HUES6 (cell line): Measurements from ENCODE around the gene CRKL.

ENCODE experiments used
- H3K27ac ChIP-seq: 2 replicates; pipeline ENCODE4 v1.7.0; 2013; ENCODE audit warnings: low read depth, mild to moderate bottlenecking, low read length, inconsistent platforms
- H3K27me3 ChIP-seq: 2 replicates; pipeline ENCODE4 v1.6.1; 2013; ENCODE audit warnings: low read length; ENCODE audit not compliant: control insufficient read depth, insufficient read depth
- H3K36me3 ChIP-seq: 2 replicates; pipeline ENCODE4 v1.6.1; 2013; ENCODE audit warnings: low read length; ENCODE audit not compliant: control insufficient read depth, insufficient read depth
- H3K4me1 ChIP-seq: 2 replicates; pipeline ENCODE4 v1.6.1; 2013; ENCODE audit warnings: low read length; ENCODE audit not compliant: control insufficient read depth, insufficient read depth
- H3K4me3 ChIP-seq: 2 replicates; pipeline ENCODE4 v1.5.1; 2013; ENCODE audit warnings: low read depth, low read length
- H3K9ac ChIP-seq: one replicate; pipeline ENCODE4 v1.6.1; 2013; ENCODE audit warnings: mild to moderate bottlenecking, low read length
- H3K9me3 ChIP-seq: 2 replicates; pipeline ENCODE4 v1.6.1; 2013; ENCODE audit warnings: low read depth, low read length; ENCODE audit not compliant: control insufficient read depth, insufficient read depth

Gene CRKL

DNA sequence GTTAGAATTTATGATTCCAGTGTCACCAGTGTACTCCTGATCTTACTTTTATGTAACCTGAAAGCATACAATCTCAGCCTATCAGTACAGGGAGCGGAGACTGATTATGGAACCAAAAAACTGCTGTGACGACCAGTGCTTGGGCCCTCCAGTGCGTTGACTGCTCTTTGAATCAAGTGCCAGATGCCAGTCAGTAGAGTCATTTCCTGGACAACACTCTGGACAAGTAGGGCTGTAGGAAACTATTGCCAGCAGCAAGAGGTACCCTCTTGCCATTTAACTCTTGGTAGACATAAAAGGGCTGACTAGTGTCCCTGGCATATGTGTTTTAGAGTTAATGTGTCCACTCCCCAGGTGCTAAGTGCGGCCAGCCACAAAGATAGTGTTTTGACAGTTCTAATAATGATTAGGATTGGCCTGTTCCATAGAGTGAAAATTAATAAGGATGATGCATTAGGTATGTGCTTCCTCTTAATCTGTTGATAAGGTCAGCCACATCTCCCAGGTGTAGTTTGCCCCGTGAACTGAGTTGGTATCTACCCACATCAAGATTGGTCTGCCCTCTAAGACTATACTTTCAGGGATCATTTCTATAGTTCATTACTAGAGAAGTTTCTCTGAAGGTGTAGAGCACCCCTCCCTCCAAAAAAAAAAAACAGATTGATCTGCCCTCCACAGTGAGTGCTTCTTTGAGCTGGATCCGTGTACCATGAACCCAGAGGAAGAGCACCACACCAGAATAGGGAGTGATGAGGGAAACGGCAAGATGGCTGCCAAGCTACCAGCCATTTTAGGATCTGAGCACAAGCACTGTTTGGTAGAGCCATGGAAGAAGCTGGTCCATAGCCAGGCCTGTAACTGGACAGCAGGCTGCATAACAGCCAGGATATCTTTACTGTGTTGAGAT is 29.1 kb downstream of the CRKL start:
- Histone ChIP-seq H3K9me3 (no peaks in the 10 kb centered on the region), H3K9ac (no peak overlapping the region), H3K4me1 (peaks cover 4% of the 10 kb centered on the region; the same call in 1 of the 2 replicates), H3K27me3 (no peaks in the 10 kb centered on the region), H3K4me3 (no peak overlapping the region), H3K27ac (no peak overlapping the region), H3K36me3 (peaks cover 50% of the 10 kb centered on the region)

DNA sequence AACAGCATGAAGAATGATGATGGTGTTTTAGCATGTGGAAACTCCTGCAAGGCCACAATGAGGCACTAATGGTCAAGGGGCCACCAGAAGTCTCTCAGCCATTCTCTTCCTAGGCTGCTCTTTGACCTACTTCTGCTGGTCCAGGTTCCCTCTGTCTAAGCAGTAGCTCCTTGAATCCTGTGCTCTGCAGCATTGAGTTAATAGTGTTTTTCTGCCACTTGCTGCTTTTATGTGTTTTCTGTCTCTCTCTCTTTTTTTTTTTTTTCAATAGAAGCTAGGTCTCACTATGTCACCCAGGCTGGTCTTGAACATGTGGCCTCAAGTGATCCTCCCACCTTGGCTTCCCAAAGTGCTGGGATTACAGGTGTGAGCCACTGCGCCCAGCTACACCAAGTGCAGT is 29.8 kb downstream of the CRKL start:
- Histone ChIP-seq H3K27ac (no peak overlapping the region), H3K9me3 (no peaks in the 10 kb centered on the region), H3K36me3 (peaks cover 54% of the 10 kb centered on the region), H3K27me3 (no peaks in the 10 kb centered on the region), H3K9ac (no peak overlapping the region), H3K4me3 (no peak overlapping the region), H3K4me1 (peaks cover 4% of the 10 kb centered on the region; the same call in 1 of the 2 replicates)

DNA sequence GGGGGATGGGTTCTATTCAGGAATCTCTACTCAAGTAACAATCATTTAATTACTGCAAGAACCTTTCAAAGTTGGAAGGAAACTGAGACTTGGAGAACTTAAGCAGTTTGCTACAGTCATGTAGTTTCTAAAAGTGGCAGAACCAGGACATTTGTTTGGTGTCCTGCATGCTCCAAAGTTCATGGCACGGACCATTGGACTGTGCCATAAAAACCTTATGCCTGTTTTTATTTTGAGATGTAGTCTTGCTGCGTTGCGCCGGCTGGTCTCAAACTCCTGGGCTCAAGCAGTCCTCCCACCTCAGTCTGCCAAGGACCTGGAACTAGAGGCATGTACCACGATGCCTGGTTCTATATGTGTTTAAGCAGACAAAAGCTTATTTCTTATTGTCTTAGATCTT is 31.2 kb downstream of the CRKL start:
- Histone ChIP-seq H3K9me3 (no peaks in the 10 kb centered on the region), H3K4me1 (peaks cover 4% of the 10 kb centered on the region; the same call in 1 of the 2 replicates), H3K36me3 (peaks cover 61% of the 10 kb centered on the region), H3K9ac (no peak overlapping the region), H3K27ac (0 out of 2 replicates have a peak overlapping the region, but pooled peaks have one; percentile 16), H3K27me3 (no peaks in the 10 kb centered on the region), H3K4me3 (no peak overlapping the region)

GRCh38 chr22:20948989-20949388 is 31.8 kb downstream of the CRKL start:
- Histone ChIP-seq H3K27me3 (no peaks in the 10 kb centered on the region), H3K9ac (no peak overlapping the region), H3K4me1 (peaks cover 4% of the 10 kb centered on the region; the same call in 1 of the 2 replicates), H3K36me3 (peaks cover 65% of the 10 kb centered on the region), H3K4me3 (no peak overlapping the region), H3K9me3 (no peaks in the 10 kb centered on the region), H3K27ac (no peak overlapping the region)

DNA sequence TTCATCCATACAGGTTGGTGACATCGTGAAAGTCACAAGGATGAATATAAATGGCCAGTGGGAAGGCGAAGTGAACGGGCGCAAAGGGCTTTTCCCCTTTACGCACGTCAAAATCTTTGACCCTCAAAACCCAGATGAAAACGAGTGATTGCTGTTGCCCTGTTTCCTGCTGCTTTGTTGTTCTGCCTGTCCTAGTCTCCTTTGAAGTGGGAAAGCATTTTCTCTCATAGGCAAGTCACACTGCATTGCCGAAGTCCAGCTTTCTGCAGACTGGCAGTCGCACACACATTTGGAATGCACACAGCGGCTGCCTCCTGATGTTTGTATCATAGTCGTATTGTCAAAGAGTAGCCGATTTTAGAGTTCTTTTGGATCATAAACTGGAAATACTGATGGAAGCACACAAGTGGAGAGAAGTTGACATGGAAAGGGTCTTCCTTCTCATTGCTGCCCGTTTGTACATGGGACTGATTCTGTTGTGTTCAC is 32.5 kb downstream of the CRKL start:
- Histone ChIP-seq H3K36me3 (peaks cover 68% of the 10 kb centered on the region), H3K9ac (no peak overlapping the region), H3K27me3 (no peaks in the 10 kb centered on the region), H3K4me1 (peaks cover 4% of the 10 kb centered on the region; the same call in 1 of the 2 replicates), H3K27ac (no peak overlapping the region), H3K9me3 (no peaks in the 10 kb centered on the region), H3K4me3 (no peak overlapping the region)

GRCh38 chr22:20951151-20951931 is 34.1 kb downstream of the CRKL start:
- H3K4me1 ChIP-seq = peaks cover 6% of the 10 kb centered on the region
- H3K27ac ChIP-seq = no peak overlapping the region
- no peaks in the 10 kb centered on the region for H3K27me3 ChIP-seq
- H3K4me3 ChIP-seq = no peak overlapping the region
- H3K9me3 ChIP-seq = no peaks in the 10 kb centered on the region
- H3K9ac ChIP-seq = no peak overlapping the region
- H3K36me3 ChIP-seq = peaks cover 62% of the 10 kb centered on the region

DNA sequence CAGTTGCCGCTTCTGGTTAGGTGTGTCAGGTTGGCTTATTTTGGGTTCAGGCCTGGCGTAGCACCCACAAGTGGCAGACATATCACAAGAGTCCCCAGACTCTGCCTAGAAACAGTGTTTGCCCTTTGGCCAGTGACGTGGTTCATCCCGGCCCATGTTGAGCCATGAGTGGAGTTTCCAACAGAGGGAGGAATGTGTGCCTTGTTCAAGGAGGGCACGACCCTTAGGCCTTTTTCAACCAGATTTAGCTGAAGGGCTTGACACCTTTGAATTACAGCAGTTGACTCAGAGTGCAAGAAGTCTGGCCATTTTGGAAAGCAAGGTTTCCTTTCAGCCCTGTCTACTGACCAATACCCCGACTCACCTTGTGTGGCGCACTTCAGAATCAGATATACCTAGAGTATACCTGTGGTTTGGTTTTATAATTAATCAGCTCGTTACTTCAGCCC is 34.7 kb downstream of the CRKL start:
- Histone ChIP-seq H3K9ac (no peak overlapping the region), H3K27me3 (peaks cover 5% of the 10 kb centered on the region), H3K4me1 (peaks cover 10% of the 10 kb centered on the region), H3K36me3 (peaks cover 57% of the 10 kb centered on the region), H3K9me3 (no peaks in the 10 kb centered on the region), H3K27ac (no peak overlapping the region), H3K4me3 (no peak overlapping the region)

GRCh38 chr22:20952544-20953341 is 35.5 kb downstream of the CRKL start:
- peaks cover 11% of the 10 kb centered on the region for H3K27me3 ChIP-seq
- H3K36me3 ChIP-seq = peaks cover 56% of the 10 kb centered on the region
- H3K27ac ChIP-seq = no peak overlapping the region
- no peaks in the 10 kb centered on the region for H3K9me3 ChIP-seq
- H3K4me1 ChIP-seq = peaks cover 10% of the 10 kb centered on the region
- H3K4me3 ChIP-seq = no peak overlapping the region
- no peak overlapping the region for H3K9ac ChIP-seq

- H3K9me3 ChIP-seq = no peaks in the 10 kb centered on the region
- H3K9ac ChIP-seq = no peak overlapping the region
- peaks cover 10% of the 10 kb centered on the region for H3K4me1 ChIP-seq
- peaks cover 16% of the 10 kb centered on the region for H3K27me3 ChIP-seq
- no peak overlapping the region for H3K27ac ChIP-seq
- H3K4me3 ChIP-seq = no peak overlapping the region
- peaks cover 53% of the 10 kb centered on the region for H3K36me3 ChIP-seq
Observed at GRCh38 chr22:20953342-20953608, 36.1 kb downstream of the CRKL start.

DNA sequence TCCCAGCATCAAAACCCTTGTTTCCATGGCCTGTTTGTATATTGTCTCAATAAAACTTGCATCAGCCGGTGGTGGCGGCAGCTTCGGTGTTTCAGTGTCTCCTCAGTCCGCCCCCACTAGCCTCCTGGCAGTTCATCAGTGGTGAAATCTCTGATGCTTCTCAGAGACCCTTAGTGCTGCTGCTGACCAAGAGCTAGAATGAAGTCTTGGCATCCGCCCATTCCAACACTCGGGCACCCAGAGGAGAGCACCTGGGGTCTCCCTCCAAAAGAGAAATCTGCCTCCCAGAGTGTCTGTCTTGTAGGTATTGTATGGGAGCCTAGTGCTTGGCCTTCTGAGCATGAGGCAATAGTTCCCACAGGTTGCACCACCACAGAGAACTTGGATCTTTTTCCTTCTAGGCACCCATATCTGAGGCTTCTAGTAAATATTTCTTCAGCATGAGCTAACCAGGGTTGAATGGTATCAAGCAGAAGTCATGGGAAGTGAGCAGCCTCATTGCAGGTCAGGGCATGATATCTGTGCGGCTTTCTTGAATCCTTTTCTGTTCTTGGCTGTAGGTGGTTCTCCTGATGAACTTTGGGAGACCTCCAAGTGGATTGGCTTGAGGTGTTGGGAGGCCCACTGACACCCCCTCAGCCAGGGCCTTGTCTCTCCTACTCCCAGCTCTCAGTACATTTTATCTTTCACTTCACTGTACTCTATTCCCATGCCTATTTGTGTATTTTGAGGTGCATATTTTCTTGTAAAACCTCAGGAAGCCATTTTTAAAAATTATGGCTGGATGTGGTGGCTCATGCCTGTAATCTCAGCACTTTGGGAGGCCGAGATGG is 36.7 kb downstream of the CRKL start:
- peaks cover 20% of the 10 kb centered on the region for H3K27me3 ChIP-seq
- H3K4me1 ChIP-seq = peaks cover 10% of the 10 kb centered on the region
- no peaks in the 10 kb centered on the region for H3K9me3 ChIP-seq
- no peak overlapping the region for H3K9ac ChIP-seq
- H3K4me3 ChIP-seq = no peak overlapping the region
- no peak overlapping the region for H3K27ac ChIP-seq
- peaks cover 52% of the 10 kb centered on the region for H3K36me3 ChIP-seq
